Liver (tissue), 3 donors: ENCODE results near the gene RAD9A.

Source experiments
- FOXA1 ChIP-seq: IDR thresholded peaks from 2 replicates; pipeline ENCODE4 v1.6.1; 2016; ENCODE audit warnings: antibody characterized with exemption
- GABPA ChIP-seq, 2 donors: IDR thresholded peaks in 1 of 2; conservative IDR thresholded peaks in 1 of 2; 2 replicates each; pipeline ENCODE4 v1.6.1; 2016; ENCODE audit warnings: antibody characterized with exemption in 2 of 2, mild to moderate bottlenecking in 1 of 2, moderate library complexity in 1 of 2
- JUND ChIP-seq, 2 donors: IDR thresholded peaks; 2 replicates each; pipeline ENCODE4 v1.6.1; 2016; ENCODE audit warnings: antibody characterized with exemption in 2 of 2
- RAD21 ChIP-seq, 2 donors: IDR thresholded peaks; 2 replicates each; pipeline ENCODE4 v1.6.1; 2016; ENCODE audit warnings: antibody characterized with exemption in 2 of 2, mild to moderate bottlenecking in 2 of 2
- SP1 ChIP-seq: IDR thresholded peaks from 2 replicates; pipeline ENCODE4 v1.6.1; 2018; ENCODE audit warnings: antibody characterized with exemption, mild to moderate bottlenecking
- TAF1 ChIP-seq: conservative IDR thresholded peaks from 2 replicates; pipeline ENCODE4 v1.6.1; 2016; ENCODE audit warnings: antibody characterized with exemption, mild to moderate bottlenecking
- YY1 ChIP-seq: IDR thresholded peaks from 2 replicates; pipeline ENCODE4 v1.6.1; 2016; ENCODE audit warnings: antibody characterized with exemption, mild to moderate bottlenecking
- TF ChIP-seq, protein P1 (sequence below): fragments of 150-350 bp; IDR thresholded peaks from 2 replicates; pipeline ENCODE4 v1.5.1; 2017; ENCODE audit warnings: improper control_type of control experiment, low read depth, low read length; ENCODE audit not compliant: missing input control
- TF ChIP-seq, protein P2 (sequence below): IDR thresholded peaks from 2 replicates; pipeline ENCODE4 v1.6.1; 2016; ENCODE audit warnings: antibody characterized with exemption
- TF ChIP-seq, protein P3 (sequence below): IDR thresholded peaks from 2 replicates; pipeline ENCODE4 v1.6.1; 2016; ENCODE audit warnings: antibody characterized with exemption
- TF ChIP-seq, protein P4 (sequence below): IDR thresholded peaks from 2 replicates; pipeline ENCODE4 v1.6.1; 2016; ENCODE audit warnings: antibody characterized with exemption, mild to moderate bottlenecking
- TF ChIP-seq, protein P5 (sequence below): IDR thresholded peaks from 2 replicates; pipeline ENCODE4 v1.6.1; 2016; ENCODE audit warnings: antibody characterized with exemption
- donor health status: healthy.
- donor health status: healthy.

DNA sequence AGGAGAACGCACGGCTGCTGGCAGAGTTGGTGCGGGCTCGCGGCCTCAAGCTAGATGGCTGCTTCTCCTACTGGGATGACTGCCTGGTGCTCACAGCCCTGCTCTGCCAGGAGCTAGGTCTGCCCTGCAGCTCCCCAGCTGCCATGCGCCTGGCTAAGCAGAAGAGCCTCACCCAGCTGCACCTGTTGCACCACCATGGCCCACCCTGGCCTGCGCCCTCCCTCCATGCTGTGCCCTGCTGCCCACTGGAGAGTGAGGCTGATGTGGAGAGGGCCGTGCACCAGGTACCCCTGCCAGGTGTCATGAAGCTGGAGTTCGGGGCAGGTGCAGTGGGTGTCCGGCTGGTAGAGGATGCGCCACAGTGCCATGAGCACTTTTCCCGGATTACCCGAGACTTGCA is 31.7 kb downstream of the RAD9A start:
- TF ChIP-seq, protein P1, sequence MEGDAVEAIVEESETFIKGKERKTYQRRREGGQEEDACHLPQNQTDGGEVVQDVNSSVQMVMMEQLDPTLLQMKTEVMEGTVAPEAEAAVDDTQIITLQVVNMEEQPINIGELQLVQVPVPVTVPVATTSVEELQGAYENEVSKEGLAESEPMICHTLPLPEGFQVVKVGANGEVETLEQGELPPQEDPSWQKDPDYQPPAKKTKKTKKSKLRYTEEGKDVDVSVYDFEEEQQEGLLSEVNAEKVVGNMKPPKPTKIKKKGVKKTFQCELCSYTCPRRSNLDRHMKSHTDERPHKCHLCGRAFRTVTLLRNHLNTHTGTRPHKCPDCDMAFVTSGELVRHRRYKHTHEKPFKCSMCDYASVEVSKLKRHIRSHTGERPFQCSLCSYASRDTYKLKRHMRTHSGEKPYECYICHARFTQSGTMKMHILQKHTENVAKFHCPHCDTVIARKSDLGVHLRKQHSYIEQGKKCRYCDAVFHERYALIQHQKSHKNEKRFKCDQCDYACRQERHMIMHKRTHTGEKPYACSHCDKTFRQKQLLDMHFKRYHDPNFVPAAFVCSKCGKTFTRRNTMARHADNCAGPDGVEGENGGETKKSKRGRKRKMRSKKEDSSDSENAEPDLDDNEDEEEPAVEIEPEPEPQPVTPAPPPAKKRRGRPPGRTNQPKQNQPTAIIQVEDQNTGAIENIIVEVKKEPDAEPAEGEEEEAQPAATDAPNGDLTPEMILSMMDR: no peak
- TF ChIP-seq TAF1 (no peak), GABPA (IDR thresholded peaks at IDR 0.05 in 1 of 2, conservative IDR thresholded peaks at IDR 0.05 in 1 of 2) (no peak), RAD21 (IDR thresholded peaks at IDR 0.05) (no peak), JUND (IDR thresholded peaks at IDR 0.05) (no peak), SP1 (no peak), YY1 (no peak), FOXA1 (no peak)
- TF ChIP-seq, protein P2, sequence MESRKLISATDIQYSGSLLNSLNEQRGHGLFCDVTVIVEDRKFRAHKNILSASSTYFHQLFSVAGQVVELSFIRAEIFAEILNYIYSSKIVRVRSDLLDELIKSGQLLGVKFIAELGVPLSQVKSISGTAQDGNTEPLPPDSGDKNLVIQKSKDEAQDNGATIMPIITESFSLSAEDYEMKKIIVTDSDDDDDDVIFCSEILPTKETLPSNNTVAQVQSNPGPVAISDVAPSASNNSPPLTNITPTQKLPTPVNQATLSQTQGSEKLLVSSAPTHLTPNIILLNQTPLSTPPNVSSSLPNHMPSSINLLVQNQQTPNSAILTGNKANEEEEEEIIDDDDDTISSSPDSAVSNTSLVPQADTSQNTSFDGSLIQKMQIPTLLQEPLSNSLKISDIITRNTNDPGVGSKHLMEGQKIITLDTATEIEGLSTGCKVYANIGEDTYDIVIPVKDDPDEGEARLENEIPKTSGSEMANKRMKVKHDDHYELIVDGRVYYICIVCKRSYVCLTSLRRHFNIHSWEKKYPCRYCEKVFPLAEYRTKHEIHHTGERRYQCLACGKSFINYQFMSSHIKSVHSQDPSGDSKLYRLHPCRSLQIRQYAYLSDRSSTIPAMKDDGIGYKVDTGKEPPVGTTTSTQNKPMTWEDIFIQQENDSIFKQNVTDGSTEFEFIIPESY: no peak
- TF ChIP-seq, protein P3, sequence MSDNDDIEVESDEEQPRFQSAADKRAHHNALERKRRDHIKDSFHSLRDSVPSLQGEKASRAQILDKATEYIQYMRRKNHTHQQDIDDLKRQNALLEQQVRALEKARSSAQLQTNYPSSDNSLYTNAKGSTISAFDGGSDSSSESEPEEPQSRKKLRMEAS: no peak
- TF ChIP-seq, protein P4, sequence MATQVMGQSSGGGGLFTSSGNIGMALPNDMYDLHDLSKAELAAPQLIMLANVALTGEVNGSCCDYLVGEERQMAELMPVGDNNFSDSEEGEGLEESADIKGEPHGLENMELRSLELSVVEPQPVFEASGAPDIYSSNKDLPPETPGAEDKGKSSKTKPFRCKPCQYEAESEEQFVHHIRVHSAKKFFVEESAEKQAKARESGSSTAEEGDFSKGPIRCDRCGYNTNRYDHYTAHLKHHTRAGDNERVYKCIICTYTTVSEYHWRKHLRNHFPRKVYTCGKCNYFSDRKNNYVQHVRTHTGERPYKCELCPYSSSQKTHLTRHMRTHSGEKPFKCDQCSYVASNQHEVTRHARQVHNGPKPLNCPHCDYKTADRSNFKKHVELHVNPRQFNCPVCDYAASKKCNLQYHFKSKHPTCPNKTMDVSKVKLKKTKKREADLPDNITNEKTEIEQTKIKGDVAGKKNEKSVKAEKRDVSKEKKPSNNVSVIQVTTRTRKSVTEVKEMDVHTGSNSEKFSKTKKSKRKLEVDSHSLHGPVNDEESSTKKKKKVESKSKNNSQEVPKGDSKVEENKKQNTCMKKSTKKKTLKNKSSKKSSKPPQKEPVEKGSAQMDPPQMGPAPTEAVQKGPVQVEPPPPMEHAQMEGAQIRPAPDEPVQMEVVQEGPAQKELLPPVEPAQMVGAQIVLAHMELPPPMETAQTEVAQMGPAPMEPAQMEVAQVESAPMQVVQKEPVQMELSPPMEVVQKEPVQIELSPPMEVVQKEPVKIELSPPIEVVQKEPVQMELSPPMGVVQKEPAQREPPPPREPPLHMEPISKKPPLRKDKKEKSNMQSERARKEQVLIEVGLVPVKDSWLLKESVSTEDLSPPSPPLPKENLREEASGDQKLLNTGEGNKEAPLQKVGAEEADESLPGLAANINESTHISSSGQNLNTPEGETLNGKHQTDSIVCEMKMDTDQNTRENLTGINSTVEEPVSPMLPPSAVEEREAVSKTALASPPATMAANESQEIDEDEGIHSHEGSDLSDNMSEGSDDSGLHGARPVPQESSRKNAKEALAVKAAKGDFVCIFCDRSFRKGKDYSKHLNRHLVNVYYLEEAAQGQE: no peak
- TF ChIP-seq, protein P5, sequence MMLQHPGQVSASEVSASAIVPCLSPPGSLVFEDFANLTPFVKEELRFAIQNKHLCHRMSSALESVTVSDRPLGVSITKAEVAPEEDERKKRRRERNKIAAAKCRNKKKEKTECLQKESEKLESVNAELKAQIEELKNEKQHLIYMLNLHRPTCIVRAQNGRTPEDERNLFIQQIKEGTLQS: no peak
